DOHH2 (cell line): ENCODE data around the gene CMSS1.

ENCODE experiments used
- CTCF ChIP-seq: fragments of 200-600 bp; sonication (generic); IDR thresholded peaks from one replicate; pipeline ENCODE4 v1.5.1; 2014; ENCODE audit warnings: antibody characterized with exemption, mild to moderate bottlenecking, low read depth, low read length; ENCODE audit not compliant: poor library complexity, severe bottlenecking
- EZH2phosphoT487 ChIP-seq: fragments of 200-600 bp; sonication (generic); IDR thresholded peaks from 2 replicates; pipeline ENCODE4 v1.6.1; 2017; ENCODE audit warnings: borderline replicate concordance, mild to moderate bottlenecking, antibody characterized with exemption, low read length, moderate library complexity, mixed read lengths

GRCh38 chr3:100179692-100180349, 362.2 kb downstream of the CMSS1 start:
- no peak for TF ChIP-seq CTCF
- no peak for TF ChIP-seq EZH2phosphoT487
